Measurements from ENCODE around the gene GSS. TPM values are rescaled to one million over a fixed set of nuclear protein-coding genes. Genes with fewer than 3 reads are reported as not detected.

GSS gene
- total RNA-seq, 1 donor from 2014 or later = 30.0 TPM

DNA sequence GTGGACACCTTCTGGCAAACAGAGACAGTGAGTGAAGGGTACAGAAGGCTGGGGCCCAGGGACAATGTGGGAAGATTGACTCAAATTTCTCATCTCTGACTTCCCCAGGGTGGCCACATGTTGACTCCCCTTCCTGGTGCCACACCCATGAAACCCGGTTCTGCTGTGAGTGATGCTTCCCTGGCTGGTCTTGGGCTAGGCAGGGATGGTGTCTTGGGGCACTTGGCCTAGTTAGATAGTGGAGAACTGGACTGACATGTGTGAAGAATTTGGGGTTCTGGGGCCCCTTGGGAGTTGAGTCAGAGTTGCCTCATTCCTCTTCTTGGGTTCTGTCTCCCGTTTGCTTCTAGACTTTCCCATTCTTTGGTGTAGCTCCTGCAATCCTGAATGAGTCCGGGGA lies 34.2 kb downstream of the GSS start:
- no peak for ATAC-seq
- DNase-seq = no peak
- Histone ChIP-seq H3K27me3 (no peaks in the 10 kb centered on the region), H3K36me3 (peaks cover 85% of the 10 kb centered on the region), H3K4me1 (peaks cover 8% of the 10 kb centered on the region), H3K27ac (peak overlapping the region; percentile 75), H3K9me3 (no peaks in the 10 kb centered on the region), H3K4me3 (no peak overlapping the region)
- intact Hi-C loops (cut with DNase I) = no loop called here
- TF ChIP-seq, protein P1, sequence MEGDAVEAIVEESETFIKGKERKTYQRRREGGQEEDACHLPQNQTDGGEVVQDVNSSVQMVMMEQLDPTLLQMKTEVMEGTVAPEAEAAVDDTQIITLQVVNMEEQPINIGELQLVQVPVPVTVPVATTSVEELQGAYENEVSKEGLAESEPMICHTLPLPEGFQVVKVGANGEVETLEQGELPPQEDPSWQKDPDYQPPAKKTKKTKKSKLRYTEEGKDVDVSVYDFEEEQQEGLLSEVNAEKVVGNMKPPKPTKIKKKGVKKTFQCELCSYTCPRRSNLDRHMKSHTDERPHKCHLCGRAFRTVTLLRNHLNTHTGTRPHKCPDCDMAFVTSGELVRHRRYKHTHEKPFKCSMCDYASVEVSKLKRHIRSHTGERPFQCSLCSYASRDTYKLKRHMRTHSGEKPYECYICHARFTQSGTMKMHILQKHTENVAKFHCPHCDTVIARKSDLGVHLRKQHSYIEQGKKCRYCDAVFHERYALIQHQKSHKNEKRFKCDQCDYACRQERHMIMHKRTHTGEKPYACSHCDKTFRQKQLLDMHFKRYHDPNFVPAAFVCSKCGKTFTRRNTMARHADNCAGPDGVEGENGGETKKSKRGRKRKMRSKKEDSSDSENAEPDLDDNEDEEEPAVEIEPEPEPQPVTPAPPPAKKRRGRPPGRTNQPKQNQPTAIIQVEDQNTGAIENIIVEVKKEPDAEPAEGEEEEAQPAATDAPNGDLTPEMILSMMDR (IDR thresholded peaks at IDR 0.05) = no peak

DNA sequence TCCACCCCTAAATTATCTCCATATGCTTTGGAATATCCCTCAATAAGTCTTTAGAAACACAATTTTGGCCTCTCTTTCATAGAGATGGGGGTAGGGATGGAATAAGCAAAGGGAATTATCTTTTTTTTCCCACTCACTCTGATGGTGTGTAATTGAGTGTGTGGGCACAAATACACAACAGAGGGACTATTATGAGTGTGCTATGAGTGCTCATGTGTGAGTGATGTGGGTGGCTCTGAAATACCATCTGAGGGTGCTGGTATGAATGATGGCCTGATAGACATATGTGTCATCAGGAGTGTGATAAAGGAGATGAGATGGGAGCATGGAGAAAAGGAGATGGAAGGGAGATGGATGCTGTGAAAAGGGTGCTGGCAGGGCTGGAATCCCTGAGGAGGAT lies 35.6 kb downstream of the GSS start:
- peaks cover 80% of the 10 kb centered on the region for H3K36me3 ChIP-seq
- H3K27me3 ChIP-seq = no peaks in the 10 kb centered on the region
- no peaks in the 10 kb centered on the region for H3K9me3 ChIP-seq
- intact Hi-C loops (cut with DNase I) = no loop called here
- no peak overlapping the region for H3K4me3 ChIP-seq
- no peak for DNase-seq
- H3K4me1 ChIP-seq = peaks cover 8% of the 10 kb centered on the region
- ATAC-seq = no peak
- TF ChIP-seq, protein P1 (IDR thresholded peaks at IDR 0.05) = no peak
- no peak overlapping the region for H3K27ac ChIP-seq

DNA sequence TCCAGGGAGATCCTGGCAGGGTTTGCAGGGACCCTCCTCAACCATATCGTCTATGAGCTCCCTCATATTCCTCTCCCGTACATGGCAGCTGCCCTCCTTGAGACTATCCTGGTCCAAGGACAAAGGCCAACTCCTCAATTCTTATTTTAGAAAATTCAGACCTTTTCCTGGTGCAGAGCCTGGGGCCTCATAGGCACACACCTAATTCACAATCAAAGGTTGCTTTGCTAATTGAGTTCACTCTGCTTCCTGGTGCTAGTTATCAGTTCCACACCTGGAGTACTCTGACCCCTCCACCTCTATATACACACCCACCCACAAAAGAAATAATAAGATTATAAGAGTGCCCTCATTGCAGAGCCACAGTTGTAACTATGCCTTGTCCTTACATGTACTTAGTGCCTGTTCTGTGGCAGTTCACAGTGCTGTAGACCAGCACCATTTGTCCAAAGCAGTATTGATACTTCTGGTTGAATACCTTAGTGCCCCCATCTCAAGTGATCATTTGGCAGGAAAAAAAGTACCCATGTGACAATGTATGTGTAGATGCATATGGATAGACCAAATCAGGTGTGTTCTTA lies 38.7 kb downstream of the GSS start:
- Histone ChIP-seq H3K4me3 (no peak overlapping the region), H3K36me3 (peaks cover 67% of the 10 kb centered on the region), H3K27ac (no peak overlapping the region), H3K9me3 (no peaks in the 10 kb centered on the region), H3K4me1 (no peaks in the 10 kb centered on the region), H3K27me3 (no peaks in the 10 kb centered on the region)
- DNase-seq = no peak
- ATAC-seq = no peak
- intact Hi-C loops (cut with DNase I) = no loop called here
- TF ChIP-seq, protein P1 (IDR thresholded peaks at IDR 0.05) = no peak

- intact Hi-C loops (cut with DNase I) = no loop called here
- no peaks in the 10 kb centered on the region for H3K9me3 ChIP-seq
- H3K4me3 ChIP-seq = no peak overlapping the region
- peaks cover 59% of the 10 kb centered on the region for H3K36me3 ChIP-seq
- no peak for ATAC-seq
- TF ChIP-seq, protein P1 (IDR thresholded peaks at IDR 0.05) = no peak
- no peak for DNase-seq
- no peak overlapping the region for H3K27ac ChIP-seq
- H3K4me1 ChIP-seq = no peaks in the 10 kb centered on the region
- no peaks in the 10 kb centered on the region for H3K27me3 ChIP-seq
Observed at GRCh38 chr20:34915749-34916455, 39.7 kb downstream of the GSS start.

DNA sequence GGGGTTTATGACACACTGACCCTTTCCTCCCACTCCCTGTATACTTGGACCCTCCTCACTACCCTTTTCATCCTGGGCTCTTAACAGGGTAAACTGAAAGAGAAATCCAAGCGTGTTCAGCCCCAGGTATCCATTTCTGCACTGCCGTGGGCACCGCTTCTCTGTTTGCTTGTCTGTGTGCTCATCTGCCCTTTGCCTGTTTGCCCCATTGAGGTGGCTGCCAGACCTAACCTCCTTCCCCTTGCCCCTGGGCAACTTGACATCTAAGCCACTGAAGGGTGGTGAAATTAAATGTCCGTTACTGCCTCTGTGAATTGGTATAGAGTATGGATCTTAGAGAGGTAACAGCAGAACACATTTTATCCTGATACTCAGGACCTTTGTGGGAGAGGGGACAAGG lies 40.5 kb downstream of the GSS start:
- ATAC-seq = no peak
- intact Hi-C loops (cut with DNase I) = no loop called here
- TF ChIP-seq, protein P1 (IDR thresholded peaks at IDR 0.05) = no peak
- Histone ChIP-seq H3K9me3 (no peaks in the 10 kb centered on the region), H3K4me3 (no peak overlapping the region), H3K4me1 (no peaks in the 10 kb centered on the region), H3K27ac (no peak overlapping the region), H3K36me3 (peaks cover 51% of the 10 kb centered on the region), H3K27me3 (no peaks in the 10 kb centered on the region)
- no peak for DNase-seq
